AML-193 (cell line): ENCODE data around the gene GJB5.
"Not testable (repeated sequence)": the region's sequence is repeated elsewhere in the genome, so short reads cannot be mapped to it uniquely, and the experiment has no call there.

ENCODE experiments used
- DNase-seq, 2 experiments: peaks; one replicate each; lab custom pipeline; 2025; lab: John Stamatoyannopoulos, UW

The GJB5 gene

DNA sequence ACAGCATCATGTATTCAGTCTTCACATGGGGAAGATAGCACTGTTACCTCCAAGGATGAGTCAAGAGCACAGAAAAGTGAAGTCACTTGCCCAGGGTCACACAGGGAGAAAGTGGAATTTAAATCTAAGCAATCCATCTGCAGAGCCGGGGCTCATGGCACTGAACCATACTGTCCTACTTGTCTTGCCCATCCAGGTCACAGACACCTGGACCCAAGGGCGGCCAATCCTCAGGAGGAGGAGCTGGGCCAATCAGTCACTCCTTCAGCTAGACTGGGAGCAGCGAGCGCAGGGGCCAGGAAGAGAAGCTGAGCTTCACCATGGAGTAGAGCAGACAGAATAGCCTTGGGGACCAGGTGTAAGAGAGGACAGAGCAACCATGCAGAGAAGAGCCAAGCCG, 9.2 kb upstream of the GJB5 start:
- DNase-seq: no peak

DNA sequence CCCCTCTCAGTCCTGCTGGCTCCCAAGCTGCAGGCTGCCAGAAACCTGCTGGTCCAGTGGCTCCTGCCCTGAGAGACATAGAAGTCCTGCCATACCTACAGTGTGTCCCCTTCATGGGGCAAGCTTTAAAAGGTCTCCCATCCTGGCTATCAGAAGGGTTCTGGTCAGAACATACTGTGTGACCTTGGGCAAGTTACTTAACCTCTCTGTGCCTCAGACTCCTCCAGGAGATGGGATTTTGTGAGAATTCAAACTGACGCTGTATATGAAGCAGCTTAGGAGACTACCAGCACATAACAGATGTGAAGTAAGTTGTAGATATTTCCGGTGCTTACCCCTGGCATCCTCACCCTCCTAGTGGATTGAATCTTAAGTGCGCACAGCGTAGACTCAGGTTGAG, 8.7 kb upstream of the GJB5 start:
- no peak for DNase-seq

DNA sequence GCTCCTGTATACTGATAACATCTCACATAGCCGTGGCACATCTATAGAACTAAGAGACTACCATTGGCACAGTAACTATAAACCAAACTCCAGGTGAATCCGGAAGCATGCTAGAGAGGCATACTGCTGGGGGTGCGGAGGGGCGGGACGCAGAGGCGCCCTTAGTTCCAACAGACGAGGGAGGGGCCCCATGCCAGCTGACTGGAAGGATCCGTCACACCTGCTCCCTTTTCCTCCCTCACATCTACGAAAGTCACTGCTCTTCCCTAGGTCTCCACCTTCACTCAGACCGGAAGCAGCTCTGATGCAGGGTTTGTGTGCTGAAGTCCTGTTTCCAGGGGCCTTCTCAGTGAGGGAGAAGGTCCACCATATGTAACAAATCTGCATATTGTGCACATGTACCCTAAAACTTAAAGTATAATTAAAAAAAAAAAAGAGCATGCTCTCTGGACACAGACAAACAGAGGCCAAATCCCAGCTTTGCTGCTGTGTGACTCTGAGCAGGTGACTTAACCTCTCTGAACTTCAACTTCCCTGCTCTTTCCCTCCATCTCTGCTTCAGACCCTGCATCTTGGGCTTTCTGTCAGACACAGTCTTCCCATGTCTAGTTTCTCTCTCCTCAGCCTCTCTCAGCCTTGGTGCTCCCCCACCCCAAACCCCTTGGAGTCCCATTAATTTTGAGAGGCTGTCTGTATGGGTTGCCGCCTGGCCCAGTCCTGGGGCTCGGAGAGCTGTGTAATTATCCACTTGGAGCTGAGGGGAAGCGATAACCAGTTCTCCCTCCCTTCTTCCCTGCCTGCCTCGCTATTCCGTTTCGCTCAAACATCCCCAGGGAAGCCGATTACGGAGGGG, 7.8 kb upstream of the GJB5 start:
- DNase-seq: no peak

DNA sequence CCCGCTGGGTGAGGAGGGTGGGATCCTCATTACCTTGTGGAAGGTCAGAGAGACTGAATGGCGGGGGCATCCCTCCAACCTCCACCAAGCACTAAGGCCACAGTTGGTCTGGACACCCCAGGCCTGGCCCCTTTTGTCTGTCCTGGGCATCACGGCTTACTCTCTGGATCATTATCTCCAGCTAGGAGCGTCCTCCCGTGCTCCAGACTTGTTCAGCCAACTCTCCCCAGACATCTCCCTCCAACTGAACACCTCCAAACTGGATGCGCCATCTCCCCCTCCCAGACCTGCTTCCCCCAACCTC, 7.3 kb upstream of the GJB5 start:
- DNase-seq: no peak

DNA sequence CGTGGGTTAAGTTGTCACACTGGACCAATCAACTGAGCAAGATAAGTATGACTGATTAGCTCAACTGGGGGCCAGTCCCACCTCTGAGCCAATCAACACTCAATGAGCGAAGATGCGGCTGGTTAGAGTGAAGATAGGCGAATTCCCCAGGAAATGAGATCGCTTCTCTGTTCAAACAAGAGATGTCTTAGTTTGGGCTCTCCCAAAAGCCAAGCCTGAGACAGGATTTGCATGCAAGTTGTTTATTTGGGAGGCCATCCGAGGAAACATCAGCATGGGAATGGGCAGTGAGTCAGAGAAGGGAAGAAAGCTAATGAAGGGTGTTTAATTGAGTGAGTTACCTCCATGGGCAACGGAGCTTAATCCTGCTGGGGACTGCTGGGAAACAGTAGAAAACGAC, 4.9 kb upstream of the GJB5 start:
- DNase-seq: no peak

DNA sequence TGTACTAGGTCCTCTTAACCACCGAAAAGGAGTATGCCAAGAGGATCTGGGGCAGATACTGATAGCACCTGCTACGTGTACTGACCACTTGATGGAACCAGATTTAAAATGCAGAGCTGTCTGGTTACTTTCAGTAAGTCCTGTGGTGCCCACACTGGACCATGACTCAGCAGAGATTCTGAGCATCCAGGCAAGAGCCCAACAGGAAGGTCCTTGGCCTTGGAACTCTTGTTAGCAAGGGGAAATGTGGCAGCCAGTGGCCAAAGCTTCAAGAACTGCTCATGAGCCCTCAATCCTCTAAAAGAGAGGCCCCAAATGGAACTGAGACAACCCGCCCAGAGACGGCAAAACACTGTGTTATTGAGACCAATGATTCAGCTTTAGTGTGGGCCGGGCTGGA, 4.2 kb upstream of the GJB5 start:
- DNase-seq: no peak

DNA sequence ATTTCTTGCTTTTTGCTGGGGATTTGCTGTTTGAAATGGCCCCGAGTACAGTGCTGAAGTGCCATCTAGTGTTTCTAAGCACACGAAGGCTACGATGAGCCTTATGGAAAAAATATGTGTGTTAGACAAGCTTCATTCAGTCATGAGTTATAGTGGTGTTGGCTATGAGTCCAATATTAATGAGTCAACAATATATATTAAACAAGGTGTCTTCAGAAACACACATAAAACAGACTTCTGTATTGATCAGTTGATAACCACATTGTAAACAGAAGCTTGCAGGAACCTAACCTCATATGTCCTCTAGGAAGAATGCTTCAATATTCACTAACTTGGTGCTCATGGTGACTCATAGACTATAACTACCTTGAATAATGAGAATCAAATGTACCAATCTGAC, 1.7 kb upstream of the GJB5 start:
- no peak for DNase-seq

DNA sequence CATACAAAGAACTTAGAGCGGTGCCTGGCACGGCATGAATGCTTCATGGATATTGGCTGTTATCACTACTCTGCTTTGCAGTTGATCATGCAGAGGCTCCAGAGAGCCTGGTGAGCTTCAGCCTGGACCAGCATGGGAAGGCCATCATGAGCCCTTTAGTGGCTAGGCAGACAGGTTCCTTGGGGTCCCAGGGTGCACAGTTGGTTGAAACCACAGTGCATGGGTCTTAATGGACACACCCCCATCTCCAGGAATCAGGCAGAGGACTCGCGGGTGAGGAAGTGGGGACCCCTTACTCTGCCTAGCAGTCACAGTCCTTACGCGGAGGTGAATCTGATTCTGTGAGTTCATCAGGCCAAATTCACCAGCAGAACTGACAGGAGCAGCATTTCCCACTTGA, 1.1 kb downstream of the GJB5 start:
- no peak for DNase-seq

DNA sequence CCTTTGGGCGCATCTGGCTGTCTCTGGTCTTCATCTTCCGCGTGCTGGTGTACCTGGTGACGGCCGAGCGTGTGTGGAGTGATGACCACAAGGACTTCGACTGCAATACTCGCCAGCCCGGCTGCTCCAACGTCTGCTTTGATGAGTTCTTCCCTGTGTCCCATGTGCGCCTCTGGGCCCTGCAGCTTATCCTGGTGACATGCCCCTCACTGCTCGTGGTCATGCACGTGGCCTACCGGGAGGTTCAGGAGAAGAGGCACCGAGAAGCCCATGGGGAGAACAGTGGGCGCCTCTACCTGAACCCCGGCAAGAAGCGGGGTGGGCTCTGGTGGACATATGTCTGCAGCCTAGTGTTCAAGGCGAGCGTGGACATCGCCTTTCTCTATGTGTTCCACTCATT, 2.5 kb downstream of the GJB5 start:
- no peak for DNase-seq

DNA sequence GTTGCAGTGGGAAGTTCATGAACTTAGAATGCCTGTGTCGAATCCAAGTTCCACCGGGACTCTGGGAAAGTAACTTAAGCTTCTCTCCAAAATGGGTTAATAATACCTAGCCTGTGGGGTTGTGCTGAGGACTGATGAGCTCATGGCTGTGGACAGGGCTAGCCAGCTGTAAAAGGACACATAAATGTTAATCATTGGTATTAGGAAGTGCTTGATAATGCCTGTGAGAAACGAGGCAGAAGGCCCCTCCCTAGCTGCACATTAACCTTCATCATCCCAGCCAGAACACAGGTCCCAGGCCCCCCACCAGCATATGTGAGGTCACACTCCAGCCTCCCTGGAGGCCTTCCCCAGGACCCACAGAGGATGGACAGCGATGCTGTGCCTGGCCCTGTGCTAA, 3.9 kb downstream of the GJB5 start:
- DNase-seq: no peak

DNA sequence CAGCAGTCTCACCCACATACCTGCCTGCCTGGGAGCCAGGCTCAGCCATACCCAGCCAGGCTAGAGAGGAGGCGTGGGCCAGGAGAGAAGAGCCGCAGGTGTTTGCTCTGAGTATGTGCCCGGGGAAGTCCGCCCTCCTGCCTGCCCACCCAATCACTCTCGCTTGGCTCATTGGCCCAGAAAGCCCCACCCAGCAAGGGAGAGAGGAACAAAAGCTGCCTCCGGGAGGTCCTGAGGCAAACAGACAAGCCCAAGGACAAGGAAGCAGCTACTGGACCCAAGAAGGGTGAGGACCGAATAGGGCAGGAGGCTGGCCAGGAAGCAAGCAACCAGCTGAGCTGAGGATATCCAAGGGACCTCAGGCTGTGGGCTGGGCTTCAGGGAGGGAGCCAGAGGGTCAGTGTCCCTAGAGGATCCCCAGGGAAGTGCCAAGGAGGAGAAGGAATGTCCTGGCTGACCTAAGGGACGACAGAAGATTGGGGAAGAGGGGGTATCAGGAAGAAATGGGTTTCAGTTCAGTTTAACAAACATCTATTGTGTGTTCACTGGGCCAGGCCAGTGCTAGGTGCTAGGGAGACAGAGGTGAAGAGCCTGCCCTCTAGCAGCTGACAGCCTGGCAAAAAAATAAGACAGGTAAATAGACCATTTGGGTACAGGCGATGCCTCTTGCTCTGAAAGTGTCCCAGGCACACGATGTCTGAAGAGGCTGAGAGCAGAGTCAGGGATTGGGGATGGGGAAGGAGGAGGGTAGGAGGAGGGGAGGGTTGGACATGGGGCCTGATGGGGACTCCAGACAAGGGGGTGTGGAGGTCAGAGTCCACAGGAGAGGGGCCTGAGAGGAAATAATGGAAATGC, 4.9 kb downstream of the GJB5 start, which contains the start of gene GJB4:
Gene GJB4, plus strand, starts transcription at position 238 of the 855 bp plus-strand sequence. CDS start 1,515 bp downstream, outside the sequence.
- DNase-seq: no peak

DNA sequence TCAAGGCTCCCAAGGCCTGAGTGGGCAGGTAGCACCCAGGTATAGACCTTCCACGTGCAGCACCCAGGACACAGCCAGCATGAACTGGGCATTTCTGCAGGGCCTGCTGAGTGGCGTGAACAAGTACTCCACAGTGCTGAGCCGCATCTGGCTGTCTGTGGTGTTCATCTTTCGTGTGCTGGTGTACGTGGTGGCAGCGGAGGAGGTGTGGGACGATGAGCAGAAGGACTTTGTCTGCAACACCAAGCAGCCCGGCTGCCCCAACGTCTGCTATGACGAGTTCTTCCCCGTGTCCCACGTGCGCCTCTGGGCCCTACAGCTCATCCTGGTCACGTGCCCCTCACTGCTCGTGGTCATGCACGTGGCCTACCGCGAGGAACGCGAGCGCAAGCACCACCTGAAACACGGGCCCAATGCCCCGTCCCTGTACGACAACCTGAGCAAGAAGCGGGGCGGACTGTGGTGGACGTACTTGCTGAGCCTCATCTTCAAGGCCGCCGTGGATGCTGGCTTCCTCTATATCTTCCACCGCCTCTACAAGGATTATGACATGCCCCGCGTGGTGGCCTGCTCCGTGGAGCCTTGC, 6.4 kb downstream of the GJB5 start:
- DNase-seq: no peak

DNA sequence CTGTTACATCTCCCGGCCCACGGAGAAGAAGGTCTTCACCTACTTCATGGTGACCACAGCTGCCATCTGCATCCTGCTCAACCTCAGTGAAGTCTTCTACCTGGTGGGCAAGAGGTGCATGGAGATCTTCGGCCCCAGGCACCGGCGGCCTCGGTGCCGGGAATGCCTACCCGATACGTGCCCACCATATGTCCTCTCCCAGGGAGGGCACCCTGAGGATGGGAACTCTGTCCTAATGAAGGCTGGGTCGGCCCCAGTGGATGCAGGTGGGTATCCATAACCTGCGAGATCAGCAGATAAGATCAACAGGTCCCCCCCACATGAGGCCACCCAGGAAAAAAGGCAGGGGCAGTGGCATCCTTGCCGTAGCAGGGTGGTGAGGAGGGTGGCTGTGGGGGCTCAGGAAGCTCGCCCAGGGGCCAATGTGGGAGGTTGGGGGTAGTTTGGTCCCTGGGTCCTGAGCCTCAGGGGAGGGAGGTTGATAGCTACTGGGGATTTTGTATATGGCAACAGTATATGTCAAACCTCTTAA, 7.0 kb downstream of the GJB5 start:
- DNase-seq: no peak

DNA sequence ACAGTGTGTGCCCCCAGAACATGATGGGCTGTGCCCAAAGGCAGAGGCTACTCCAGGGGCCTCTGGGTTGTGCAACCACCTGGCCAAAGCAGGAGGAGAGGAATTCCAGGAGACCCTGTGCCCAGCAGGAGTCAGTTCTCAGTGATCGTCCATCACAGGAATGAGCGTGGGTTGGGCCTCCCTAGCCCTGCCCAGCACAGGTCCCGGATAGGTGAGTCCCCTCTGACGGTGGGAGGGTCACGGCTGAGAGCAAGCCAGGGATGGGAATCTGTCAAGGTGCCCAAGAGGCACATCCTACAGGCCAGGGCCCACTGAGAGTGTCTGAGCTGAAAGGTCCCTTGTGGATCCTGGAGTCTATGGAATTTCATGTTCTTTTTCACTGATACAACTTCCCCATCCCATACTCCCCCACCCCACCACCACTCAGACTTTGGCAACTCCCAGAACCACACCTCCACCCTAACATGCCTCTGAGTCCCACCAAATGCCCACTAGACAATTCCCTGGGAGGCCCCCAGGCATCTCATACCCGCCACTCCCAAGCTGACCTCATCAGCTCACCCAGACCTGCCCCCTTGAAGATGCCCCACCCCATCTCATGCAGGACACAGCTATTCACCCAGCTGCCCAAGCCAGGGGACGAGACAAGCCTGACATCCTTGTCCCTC, 7.8 kb downstream of the GJB5 start:
- DNase-seq: no peak

DNA sequence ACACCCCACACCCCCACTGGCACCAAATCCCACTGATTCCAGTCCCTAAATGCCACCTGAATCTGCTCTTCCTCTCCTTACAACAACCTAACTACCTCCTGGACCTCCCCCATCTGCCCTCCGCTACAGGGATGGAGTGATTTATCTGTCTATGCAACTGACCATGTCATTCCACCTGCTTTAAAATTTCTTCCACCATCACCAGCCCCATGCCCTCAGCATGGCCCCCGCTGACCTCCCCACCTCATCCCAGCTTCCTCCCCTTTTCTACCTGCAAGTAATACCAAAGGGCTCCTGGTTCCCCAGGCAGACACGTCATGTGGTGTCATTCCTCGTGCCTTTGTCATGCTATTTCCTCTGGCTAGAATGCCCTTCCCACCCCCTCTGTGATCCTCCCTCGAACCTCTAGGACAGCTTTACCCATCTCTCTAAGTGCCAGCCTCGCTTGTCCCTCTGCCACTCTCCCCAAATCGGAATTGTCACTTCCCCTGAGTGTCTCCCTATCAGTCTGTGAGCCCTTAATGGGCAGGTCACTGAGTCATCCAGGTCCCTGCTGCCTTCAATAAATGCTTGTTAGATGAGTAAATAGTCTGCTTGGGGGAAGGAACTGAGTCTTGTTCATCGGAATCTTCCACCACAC, 8.4 kb downstream of the GJB5 start:
- DNase-seq: no peak

DNA sequence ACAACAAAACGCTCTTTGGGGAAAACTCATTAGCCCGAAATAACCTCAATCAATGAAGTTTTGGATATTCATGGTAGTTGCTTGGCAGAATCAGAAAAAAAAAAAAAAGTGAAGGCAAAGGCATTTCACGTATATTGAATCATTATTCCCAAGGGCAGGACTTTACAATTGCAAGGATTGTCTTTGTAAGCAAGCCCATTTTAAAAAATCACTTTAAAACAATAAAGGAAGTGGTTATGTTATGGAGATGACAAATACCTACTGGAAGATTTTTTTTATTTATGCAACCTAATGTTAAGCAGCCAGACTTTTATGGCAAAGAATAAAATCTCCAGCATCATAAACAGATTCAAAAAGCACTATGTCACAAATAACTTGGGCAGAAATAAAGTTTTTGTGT, 14.0 kb downstream of the GJB5 start:
- DNase-seq: no peak

DNA sequence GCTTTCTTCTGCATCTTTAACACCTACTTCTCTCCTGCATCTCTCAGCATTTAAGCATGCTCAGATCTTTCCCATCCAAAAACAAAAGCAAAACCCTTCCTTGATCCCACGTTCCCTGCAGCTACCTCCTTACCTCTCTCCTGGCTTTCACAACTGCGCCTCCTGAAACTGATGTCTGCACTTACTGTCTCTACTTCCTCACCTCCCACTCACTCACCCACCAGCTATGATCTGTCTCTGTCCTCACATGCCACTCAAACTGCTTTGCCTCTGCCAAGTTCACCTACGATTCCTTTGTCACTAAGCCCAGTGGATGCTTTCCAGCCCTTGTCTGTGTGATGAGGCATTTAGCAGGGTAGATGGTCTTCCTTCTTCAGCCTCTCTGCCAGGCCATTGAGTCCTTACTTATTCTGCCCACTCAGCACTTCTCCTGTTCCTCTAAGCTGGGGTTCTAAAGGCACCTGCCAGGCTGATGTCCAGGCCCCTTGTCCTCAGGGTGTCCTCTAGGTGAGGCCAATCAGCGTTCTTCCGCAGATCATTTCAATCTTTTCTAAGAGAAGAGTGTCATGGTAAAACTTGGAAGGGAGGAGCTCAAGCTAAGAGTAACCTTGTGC, 16.2 kb downstream of the GJB5 start:
- DNase-seq: no peak

DNA sequence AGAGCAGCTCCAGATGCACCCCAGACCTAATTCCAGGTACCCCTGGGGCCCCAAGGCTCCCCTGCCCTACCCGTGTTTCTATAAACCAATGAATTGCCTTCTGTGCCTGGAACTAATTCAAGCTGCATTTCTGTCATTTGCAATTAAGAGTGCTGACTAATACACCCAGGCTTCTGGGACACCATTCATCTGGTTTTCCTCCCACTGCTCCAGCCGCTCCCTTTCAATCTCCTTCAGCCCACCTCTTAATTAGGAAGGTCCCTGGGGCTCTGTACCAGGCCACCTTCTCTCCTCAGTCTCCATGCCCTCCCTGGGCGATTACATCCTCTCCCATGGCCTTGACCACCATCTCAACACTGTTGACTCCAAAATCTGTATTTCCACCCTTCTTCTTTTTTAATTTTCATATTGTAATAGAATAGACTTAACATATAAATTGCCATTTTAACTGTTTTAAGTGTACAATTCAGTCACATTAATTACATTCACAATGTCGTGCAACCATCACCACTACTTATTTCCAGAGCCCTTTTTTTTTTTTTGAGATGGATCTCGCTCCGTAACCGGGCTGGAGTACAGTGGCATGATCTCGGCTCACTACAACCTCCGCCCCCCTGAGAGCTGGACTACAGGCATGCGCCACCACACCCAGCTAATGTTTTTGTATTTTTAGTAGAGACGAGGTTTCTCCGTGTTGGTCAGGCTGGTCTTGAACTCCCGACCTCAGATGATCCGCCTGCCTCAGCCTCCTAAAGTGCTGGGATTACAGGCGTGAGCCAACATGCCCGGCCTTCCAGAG, 16.9 kb downstream of the GJB5 start:
- DNase-seq: no peak

DNA sequence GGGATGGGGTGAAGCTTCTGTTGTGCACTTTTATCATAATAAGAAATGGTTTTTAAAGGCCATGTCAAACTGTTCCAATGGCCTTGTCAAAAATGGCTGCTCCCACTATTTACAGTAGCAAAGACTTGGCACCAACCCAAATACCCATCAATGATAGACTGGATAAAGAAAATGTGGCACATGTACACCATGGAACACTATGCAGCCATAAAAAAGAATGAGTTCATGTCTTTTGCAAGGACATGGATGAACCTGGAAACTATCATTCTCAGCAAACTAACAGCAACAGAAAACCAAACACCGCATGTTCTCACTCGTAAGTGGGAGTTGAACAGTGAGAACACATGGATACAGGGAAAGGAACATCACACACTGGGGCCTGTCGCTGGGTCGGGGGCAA, 18.3 kb downstream of the GJB5 start:
- not testable (repeated sequence) for DNase-seq

DNA sequence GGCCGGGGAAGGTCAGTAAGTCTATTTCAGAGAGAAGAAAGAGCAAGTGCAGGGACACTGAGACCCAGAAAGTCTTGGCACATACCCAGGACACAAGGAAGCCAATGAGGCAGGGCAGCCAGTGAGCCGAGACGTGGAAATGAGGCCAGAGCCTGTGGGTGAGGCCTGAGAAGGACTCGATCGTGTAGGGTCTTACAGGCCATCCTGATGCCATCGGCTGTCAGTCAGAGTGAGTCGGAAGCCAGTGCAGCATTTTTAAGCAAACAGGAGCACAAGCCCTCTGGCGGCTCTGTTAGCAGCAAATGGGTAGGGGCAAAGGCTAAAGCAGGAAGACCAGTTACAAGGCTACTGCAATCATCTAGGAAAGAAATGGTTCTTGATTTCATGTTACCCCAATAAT, 20.1 kb downstream of the GJB5 start:
- no peak for DNase-seq
